Breast epithelium (tissue), 4 donors: ENCODE data around the gene BMX. TPM values are rescaled to one million over a fixed set of nuclear protein-coding genes. Genes with fewer than 3 reads are reported as not detected.

ENCODE experiments used
- DNase-seq, 2 donors: peaks; one replicate each; pipeline ENCODE4 v3.0.0-alpha.2; 2019; ENCODE audit warnings: low spot score in 2 of 2
- H3K27ac ChIP-seq, 2 donors: fragments of 200-600 bp; sonication (generic) in 1 of 2; one replicate each; pipeline ENCODE4 v1.5.1; 2016 to 2019; ENCODE audit warnings: mild to moderate bottlenecking in 1 of 2
- H3K27me3 ChIP-seq, 2 donors: fragments of 200-600 bp; sonication (generic) in 1 of 2; one replicate each; pipeline versions ENCODE4 v1.5.1 to v1.6.0; 2017 to 2019; ENCODE audit warnings: control low read depth in 1 of 2, mild to moderate bottlenecking in 1 of 2
- H3K36me3 ChIP-seq: fragments of 200-600 bp; one replicate; pipeline ENCODE4 v1.5.1; 2019
- H3K4me1 ChIP-seq, 2 donors: fragments of 200-600 bp; sonication (generic); one replicate each; pipeline ENCODE4 v1.5.1; 2016 to 2019; ENCODE audit warnings: control low read depth in 1 of 2
- H3K4me3 ChIP-seq, 3 donors: fragments of 200-600 bp; sonication (generic); 1 replicate in 2 of 3; 2 replicates in 1 of 3; pipeline ENCODE4 v1.5.1; 2016 to 2019; ENCODE audit warnings: mild to moderate bottlenecking in 3 of 3, moderate library complexity in 2 of 3
- H3K9me3 ChIP-seq, 2 donors: fragments of 200-600 bp; sonication (generic) in 1 of 2; one replicate each; pipeline ENCODE4 v1.5.1; 2016 to 2019; ENCODE audit warnings: control low read depth in 1 of 2
- CTCF ChIP-seq, 3 donors: fragments of 450-650 bp; IDR thresholded peaks; one replicate each; pipeline ENCODE4 v1.5.1; 2016 to 2017; ENCODE audit warnings: antibody characterized with exemption in 3 of 3, mild to moderate bottlenecking in 3 of 3, moderate library complexity in 3 of 3
- POLR2A ChIP-seq: fragments of 450-650 bp; IDR thresholded peaks from one replicate; pipeline ENCODE4 v1.6.1; 2016; ENCODE audit warnings: antibody characterized with exemption, mild to moderate bottlenecking, moderate library complexity
- POLR2AphosphoS5 ChIP-seq, 3 donors: sonication (generic); formaldehyde crosslinking; IDR thresholded peaks; one replicate each; pipeline ENCODE4 v1.6.1; 2017; ENCODE audit warnings: antibody characterized with exemption in 3 of 3
- intact Hi-C: fragments of 100-400 bp; cut with DNase I; formaldehyde crosslinking; loops from one replicate; pipeline ENCODE4 v1.15.1; 2023; ENCODE audit warnings: low total_unique reads
- total RNA-seq, 3 donors: library from RNA; depleted of rRNA; stranded (reverse); fragments of >200 nt; gene quantifications; one replicate each; pipeline ENCODE4 v1.1.0, GENCODE V29; 2016

BMX gene
- total RNA-seq, 3 donors from 2014 or later = 2.3 to 4.2 (median 3.9) TPM

- H3K4me1 ChIP-seq = no peaks in the 10 kb centered on the region
- H3K4me3 ChIP-seq = no peak overlapping the region
- peaks cover 0 to 8% of the 10 kb centered on the region in 2 donors for H3K9me3 ChIP-seq
- no peak for TF ChIP-seq CTCF (IDR thresholded peaks at IDR 0.05)
- TF ChIP-seq POLR2A = no peak
- TF ChIP-seq POLR2AphosphoS5 (IDR thresholded peaks at IDR 0.05) = no peak
- H3K36me3 ChIP-seq = no peaks in the 10 kb centered on the region
- DNase-seq = no peak
- H3K27ac ChIP-seq = no peak overlapping the region
- peaks cover 0 to 32% of the 10 kb centered on the region in 2 donors for H3K27me3 ChIP-seq
- intact Hi-C loops = no loop called here
These were observed 46.1 kb downstream of the BMX start for GRCh38 chrX:15546745-15547144.

GRCh38 chrX:15547356-15547755, 46.7 kb downstream of the BMX start:
- no peak overlapping the region for H3K4me3 ChIP-seq
- H3K27ac ChIP-seq = no peak overlapping the region
- no peaks in the 10 kb centered on the region for H3K4me1 ChIP-seq
- no peaks in the 10 kb centered on the region for H3K36me3 ChIP-seq
- no peak for TF ChIP-seq CTCF (IDR thresholded peaks at IDR 0.05)
- TF ChIP-seq POLR2A = no peak
- TF ChIP-seq POLR2AphosphoS5 (IDR thresholded peaks at IDR 0.05) = no peak
- H3K27me3 ChIP-seq = peaks cover 0 to 32% of the 10 kb centered on the region in 2 donors
- intact Hi-C loops = no loop called here
- H3K9me3 ChIP-seq = peaks cover 0 to 8% of the 10 kb centered on the region in 2 donors
- no peak for DNase-seq

DNA sequence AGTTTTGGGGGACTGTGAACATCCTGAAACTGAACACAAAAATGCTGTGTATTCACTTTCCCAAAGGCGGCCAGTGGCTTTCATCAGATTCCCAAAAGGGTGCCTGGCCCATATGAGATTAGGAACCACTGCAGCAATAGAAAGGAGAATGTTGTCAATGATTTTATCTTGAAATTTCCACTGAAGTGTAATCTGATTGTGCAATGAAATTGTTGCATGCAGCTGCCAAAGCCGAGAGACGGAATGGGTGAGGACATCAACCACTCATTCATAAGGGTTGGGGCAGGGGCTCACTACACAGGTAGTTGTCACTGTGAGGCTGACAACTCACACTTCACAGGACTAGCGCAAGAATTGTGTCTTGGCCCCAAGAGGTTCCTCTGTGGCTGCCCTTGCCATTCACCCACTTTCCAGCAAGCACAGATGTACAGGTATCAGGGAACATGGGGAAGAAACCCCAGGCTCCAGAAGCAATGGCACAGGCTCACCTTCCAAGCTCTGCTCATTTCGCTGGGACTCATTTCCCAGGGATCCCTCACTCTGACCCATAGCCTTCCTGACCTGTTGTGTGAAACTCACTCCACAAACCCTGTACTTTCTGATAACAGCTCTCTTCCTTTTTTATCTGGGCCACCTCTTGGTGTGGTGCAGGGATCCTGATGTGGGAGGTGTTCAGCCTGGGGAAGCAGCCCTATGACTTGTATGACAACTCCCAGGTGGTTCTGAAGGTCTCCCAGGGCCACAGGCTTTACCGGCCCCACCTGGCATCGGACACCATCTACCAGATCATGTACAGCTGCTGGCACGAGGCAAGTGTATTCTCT, 48.8 kb downstream of the BMX start:
- H3K27me3 ChIP-seq = peaks cover 0 to 39% of the 10 kb centered on the region in 2 donors
- H3K4me1 ChIP-seq = no peaks in the 10 kb centered on the region
- intact Hi-C loops = no loop called here
- no peak for DNase-seq
- no peak overlapping the region for H3K4me3 ChIP-seq
- no peak overlapping the region for H3K27ac ChIP-seq
- TF ChIP-seq CTCF (IDR thresholded peaks at IDR 0.05) (no peak), POLR2AphosphoS5 (IDR thresholded peaks at IDR 0.05) (no peak), POLR2A (no peak)
- H3K36me3 ChIP-seq = no peaks in the 10 kb centered on the region
- peaks cover 0 to 8% of the 10 kb centered on the region in 2 donors for H3K9me3 ChIP-seq

GRCh38 chrX:15559227-15559626, 58.6 kb downstream of the BMX start:
- H3K27ac ChIP-seq = no peak overlapping the region
- no peak for DNase-seq
- H3K4me3 ChIP-seq = no peak overlapping the region
- intact Hi-C loops = no loop called here
- no peaks in the 10 kb centered on the region for H3K9me3 ChIP-seq
- H3K36me3 ChIP-seq = no peaks in the 10 kb centered on the region
- H3K4me1 ChIP-seq = no peaks in the 10 kb centered on the region
- TF ChIP-seq CTCF (IDR thresholded peaks at IDR 0.05) (no peak), POLR2A (no peak), POLR2AphosphoS5 (IDR thresholded peaks at IDR 0.05) (no peak)
- peaks cover 0 to 29% of the 10 kb centered on the region in 2 donors for H3K27me3 ChIP-seq

GRCh38 chrX:15560924-15561323, 60.3 kb downstream of the BMX start:
- intact Hi-C loops = no loop called here
- no peak overlapping the region for H3K27ac ChIP-seq
- H3K4me1 ChIP-seq = no peaks in the 10 kb centered on the region
- no peaks in the 10 kb centered on the region for H3K36me3 ChIP-seq
- peaks cover 0 to 34% of the 10 kb centered on the region in 2 donors for H3K27me3 ChIP-seq
- TF ChIP-seq POLR2A (no peak), POLR2AphosphoS5 (IDR thresholded peaks at IDR 0.05) (no peak), CTCF (IDR thresholded peaks at IDR 0.05) (no peak)
- no peaks in the 10 kb centered on the region for H3K9me3 ChIP-seq
- no peak overlapping the region for H3K4me3 ChIP-seq
- no peak for DNase-seq
